Femur (tissue), 1 donor: ENCODE measurements around the gene ELAVL1.
"Not testable (repeated sequence)": the region's sequence is repeated elsewhere in the genome, so short reads cannot be mapped to it uniquely, and the experiment has no call there.

ENCODE experiments used
- DNase-seq: peaks from one replicate; pipeline ENCODE4 v3.0.0-alpha.2; 2017

The ELAVL1 gene

GRCh38 chr19:7920519-7921301 lies 84.7 kb downstream of the ELAVL1 start:
- DNase-seq: peak; percentile 99

GRCh38 chr19:7919610-7920518 lies 85.6 kb downstream of the ELAVL1 start, which contains the start of gene SNAPC2:
Gene SNAPC2, plus strand, starts transcription at chr19:7920338. Its CDS starts 29 bp downstream, at chr19:7920367.
- peak; percentile 97 for DNase-seq

- peak; percentile 36 for DNase-seq
These were observed 86.6 kb downstream of the ELAVL1 start for GRCh38 chr19:7918615-7919421.

DNA sequence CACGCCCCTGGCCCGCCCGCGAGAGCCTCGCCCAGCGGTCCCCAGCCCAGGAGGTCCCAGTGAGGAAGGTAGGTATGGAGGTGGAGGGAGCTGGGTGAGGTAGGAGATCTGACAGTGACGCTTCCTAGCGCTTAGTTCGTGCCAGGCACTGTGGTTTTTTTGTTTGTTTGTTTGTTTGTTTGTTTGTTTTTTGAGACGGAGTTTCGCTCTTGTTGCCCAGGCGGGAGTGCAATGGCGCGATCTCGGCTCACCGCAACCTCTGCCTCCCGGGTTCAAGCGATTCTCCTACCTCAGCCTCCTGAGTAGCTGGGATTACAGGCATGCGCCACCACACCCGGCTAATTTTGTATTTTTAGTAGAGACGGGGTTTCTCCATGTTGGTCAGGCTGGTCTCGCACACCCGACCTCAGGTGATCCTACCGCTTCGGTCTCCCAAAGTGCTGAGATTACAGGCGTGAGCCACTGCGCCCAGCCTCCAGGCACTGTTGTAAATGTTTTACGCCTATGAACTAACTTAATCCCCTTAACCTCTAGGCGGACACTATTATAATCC lies 87.3 kb downstream of the ELAVL1 start:
- not testable (repeated sequence) for DNase-seq

DNA sequence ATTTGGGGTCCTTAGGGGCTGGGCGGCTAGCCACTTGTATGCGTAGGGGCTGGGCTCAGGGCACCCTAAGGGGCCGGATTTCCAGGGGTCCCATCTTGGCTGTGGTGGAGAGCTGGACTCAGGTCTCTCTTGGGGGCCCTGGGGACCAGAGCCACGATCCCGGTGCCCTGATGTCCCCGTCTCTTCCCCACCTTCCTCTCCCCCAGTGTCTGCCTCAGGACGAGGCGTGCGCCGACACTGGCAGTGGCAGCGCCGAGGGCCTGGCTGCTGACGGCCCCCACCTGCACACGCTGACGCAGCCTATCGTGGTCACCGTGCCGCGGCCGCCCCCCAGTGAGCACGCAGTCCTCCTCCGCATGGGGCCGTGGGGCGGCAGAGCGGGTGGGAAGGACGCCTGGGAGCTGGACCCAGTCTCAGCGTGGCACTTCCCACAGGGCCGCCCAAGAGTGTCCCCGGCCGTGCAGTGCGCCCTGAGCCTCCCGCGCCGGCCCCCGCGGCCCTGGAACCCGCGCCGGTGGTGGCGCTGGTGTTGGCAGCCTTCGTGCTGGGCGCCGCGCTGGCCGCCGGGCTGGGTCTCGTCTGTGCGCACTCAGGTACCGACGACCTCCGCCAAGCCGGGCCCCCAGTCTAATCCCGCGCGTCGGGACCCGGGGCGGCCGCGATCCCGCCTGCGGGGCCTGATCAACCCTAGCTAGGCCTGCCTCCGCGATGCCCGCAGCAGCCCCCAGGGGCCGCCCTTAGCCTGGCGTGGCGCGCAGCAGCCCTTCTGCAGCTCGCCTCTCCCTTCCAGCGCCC lies 88.0 kb downstream of the ELAVL1 start:
- no peak for DNase-seq

- no peak for DNase-seq
These were observed 88.5 kb downstream of the ELAVL1 start for GRCh38 chr19:7916955-7917266.

DNA sequence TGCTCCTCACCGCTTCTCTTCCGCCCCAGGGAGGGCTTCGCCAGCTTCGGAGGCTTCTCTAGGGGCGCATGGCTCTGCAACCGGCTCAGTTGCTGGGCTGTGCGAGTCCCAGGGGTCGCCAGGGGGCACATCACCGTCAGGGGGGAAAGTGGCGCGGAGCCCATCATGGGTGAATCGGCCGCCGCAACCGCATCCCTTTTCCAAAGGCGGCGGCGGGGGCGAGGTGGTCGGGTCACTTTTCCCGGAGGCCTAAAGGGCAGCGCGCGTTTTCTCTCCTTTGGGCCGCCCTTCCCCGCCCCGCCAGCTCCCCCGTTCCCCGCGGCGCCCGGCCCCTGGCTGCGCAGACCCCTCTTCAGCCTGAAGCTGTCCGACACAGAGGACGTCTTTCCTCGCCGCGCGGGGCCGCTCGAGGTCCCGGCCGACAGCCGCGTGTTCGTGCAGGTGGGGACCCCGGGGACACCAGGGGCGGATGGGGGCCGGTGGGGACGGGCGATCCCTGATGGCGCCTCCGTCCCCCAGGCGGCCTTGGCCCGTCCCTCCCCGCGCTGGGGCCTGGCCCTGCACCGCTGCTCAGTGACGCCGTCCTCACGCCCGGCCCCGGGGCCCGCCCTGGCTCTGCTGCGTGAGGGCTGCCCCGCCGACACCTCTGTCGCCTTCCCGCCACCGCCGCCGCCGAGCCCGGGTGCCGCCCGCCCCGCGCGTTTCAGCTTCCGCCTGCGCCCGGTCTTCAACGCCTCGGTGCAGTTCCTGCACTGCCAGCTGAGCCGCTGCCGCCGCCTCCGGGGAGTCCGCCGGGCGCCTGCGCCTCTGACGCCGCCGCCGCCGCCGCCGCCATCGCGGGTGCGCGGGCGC lies 89.1 kb downstream of the ELAVL1 start:
- no peak for DNase-seq

DNA sequence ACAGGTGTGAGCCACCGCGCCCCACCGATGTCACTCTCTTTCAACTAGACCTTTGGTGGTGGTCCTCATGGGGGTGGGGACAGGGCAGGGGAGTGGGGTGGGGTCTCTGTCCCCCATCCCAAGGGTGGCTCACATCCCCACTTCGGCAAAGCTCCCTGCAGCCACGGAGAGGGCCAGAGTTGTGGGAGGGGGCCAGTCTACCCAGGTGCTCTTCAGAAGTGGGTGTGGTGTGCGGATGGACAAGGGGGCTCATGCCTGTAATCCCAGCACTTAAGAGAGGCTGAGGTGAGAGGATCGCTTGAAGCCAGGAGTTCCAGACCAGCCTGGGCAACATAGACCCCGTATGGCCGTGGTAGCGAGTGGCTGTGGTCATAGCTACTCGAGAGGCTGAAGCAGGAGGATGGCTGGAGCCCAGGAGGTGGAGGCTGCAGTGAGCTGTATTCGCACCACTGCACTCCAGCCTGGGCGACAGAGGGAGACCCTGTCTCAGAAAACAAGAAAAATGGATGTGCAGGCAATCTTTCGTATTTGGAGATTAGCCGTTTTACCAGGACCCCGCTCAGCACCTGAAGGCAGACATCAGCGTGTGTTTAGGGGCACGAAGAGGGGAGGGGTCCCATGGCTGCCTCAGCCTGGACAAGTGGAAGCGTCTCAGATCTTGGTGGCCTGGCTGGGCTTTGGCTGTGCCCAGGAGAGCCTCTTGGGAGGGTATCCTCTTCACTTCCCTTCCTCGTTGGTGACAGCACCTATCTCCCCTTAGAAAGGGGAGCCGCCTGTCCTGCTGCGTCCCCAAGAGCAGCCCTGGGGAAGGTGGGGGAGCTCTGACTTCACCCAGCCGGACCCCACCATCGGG lies 90.0 kb downstream of the ELAVL1 start:
- no peak for DNase-seq

DNA sequence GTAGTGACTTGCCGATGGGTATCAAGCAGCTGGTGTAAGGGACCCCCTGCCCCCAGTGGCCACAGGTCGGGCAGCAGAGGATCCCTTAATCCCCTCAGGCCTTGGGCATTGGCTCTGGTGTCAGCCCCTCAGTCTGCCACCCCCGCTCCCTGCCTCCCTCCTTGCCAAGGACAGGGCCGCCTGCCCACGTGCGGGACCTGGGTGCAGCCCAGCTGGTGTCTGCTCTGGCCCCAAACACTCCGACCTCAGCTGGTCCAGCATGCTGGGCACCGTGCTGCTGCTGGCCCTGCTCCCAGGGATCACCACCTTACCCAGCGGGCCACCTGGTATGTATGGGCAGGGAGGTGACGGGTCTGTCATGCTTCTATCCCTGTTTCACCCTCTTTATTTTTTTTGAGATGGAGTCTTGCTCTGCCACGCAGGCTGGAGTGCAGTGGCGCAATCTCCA lies 90.8 kb downstream of the ELAVL1 start, which contains the start of gene TGFBR3L:
TSS of gene TGFBR3L (plus strand) at position 233 of the 448 bp plus-strand sequence.
- DNase-seq: no peak

GRCh38 chr19:7914099-7914498 lies 91.3 kb downstream of the ELAVL1 start:
- no peak for DNase-seq

DNA sequence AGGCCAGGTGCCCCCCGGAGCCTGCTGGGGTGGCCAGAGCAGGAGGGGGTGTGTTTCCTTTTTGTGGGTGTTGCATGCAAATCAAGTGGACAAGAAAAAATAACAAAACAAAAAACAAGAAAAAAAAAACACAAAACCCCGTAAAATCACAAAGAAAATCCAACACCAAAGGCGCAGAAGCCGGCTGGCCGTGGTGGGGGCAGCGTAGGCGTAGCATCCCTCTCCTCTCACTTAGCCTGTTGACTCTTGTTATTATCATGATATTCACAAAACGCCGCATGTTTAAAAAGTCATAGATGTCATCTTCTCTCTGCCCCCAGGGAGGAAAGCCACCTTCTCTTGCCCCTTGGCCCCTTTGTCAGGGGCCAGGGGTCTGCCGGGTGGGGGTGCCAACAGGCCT lies 91.8 kb downstream of the ELAVL1 start:
- DNase-seq: no peak

GRCh38 chr19:7912697-7913564 lies 92.5 kb downstream of the ELAVL1 start:
- no peak for DNase-seq

DNA sequence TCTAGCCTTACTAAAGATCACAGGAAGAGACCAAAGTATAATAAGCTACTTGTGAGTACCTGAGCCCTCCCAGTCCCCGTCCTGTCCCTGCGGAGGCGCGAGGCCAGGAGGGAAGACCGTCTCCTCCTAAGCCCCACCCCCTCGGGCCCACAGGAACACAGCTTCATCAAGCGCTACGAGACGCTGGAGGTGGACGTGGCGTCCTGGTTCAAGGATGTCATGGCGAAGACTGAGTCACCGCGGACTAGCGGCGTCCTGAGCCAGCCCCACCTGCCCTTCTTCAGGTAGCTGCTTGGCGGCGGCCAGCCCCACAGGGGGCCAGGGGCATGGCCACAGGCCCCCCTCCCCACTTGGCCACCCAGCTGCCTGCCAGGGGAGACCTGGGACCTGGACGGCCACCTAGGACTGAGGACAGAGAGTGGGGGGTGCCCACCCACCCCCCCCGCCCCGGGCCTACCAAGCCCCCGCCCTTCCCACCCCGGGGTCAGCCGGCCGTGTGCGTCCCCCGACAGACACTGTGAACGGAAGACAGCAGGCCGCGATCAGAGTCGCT lies 93.2 kb downstream of the ELAVL1 start:
- DNase-seq: no peak

GRCh38 chr19:7911508-7912143 lies 93.8 kb downstream of the ELAVL1 start:
- no peak for DNase-seq

- no peak for DNase-seq
These were observed 94.9 kb downstream of the ELAVL1 start for GRCh38 chr19:7910321-7911161.

GRCh38 chr19:7909471-7910067 lies 95.9 kb downstream of the ELAVL1 start:
- no peak for DNase-seq
